NCI-H345 (cell line): Measurements from ENCODE around the gene CDYL.

Experiments
- DNase-seq: peaks from one replicate; lab custom pipeline; 2025; lab: John Stamatoyannopoulos, UW

The CDYL gene

DNA sequence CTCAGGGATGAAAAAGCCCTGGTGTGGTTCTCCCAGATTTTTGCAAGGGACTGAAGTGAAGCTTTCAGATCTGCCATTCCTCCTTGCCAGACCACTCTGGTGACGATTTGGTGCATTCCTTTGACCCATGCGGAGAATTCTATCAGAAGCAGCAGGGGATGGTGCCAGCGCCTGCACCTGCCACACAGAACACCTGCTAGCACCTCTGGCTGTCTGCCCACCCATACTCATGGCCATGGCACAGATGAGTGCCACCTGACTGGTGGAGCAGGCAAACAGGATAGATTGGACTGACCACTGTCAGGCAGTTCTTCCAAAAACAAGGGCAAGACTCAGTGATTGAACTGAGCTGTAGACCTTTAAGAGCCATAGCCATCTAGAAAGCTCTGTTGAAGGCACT, 107.1 kb downstream of the CDYL start:
- DNase-seq = peak; percentile 9

DNA sequence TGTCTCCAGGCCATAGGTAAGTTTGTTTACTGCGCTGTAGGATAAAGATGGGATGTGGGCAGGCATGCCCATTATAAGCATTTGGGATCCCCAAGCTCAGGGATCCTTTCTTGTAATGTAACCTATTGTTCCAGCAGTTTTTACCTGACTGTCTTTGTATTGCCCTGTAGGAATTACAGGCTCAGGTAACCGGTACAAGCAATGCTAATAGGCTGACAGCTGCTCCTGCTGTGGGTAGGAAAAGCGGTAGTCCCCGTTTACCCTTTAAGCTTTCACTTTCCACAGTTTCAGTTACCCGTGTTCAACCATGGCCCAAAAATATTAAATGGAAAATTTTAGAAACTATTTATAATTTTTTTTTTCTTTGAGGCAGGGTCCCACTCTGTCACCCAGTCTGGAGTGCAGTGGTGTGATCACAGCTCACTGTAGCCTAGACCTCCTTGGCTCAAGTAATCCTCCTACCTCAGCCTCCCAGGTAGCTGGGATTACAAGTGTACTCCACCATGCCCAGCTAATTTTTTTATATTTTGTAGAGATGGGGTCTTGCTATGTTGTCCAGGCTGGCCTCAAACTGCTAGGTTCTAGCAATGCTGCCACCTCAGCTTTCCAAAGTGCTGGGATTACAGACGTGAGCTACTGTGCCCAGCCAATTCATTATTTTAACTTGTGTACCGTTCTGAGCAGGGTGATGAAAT, 108.6 kb downstream of the CDYL start:
- DNase-seq = no peak

DNA sequence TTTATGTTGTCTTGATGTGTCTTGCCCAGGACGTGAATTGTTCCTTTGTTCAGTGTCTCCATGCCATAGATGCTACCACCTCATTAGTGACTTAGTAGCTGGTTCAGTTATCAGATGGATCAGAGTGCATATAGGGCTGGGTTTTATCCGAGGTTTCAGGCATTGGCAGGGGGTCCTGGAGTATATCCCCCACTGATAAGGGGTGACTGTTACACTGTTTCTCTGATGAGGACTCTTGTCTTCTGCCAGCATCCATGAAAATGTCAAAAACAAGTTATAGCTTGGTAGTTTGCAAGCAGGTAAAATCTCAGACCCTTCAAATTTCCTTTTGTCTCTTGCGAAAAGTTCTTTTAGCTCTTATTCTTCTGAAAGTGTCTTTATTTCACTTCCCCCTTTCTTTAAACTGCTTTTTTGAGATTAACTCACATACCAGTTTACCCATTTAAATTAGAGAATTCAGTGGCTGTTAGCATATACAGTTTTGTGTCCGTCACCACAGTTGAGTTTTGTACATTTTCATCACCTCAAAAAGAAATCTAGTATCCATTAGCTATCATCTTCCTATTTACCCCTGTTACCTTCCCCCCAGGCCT, 109.2 kb downstream of the CDYL start:
- no peak for DNase-seq

DNA sequence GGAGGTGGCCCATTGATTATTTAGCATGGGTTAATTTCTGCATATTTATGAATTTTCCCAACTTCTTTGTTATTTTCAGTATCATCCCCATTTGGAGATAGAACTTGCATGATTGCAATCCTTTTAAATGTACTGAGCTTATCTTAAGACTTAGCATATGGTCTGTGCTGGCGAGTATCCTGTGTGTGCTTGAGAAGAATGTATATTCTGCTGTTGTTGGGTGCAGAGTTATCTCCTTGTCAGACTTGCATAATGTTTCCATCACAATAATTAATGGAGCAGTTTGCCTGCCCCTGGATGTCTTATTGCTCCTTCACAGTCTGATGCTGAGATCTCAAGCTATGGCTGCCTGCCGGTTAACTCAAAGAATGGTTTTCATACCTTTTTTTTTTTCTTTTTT, 112.6 kb downstream of the CDYL start:
- no peak for DNase-seq

DNA sequence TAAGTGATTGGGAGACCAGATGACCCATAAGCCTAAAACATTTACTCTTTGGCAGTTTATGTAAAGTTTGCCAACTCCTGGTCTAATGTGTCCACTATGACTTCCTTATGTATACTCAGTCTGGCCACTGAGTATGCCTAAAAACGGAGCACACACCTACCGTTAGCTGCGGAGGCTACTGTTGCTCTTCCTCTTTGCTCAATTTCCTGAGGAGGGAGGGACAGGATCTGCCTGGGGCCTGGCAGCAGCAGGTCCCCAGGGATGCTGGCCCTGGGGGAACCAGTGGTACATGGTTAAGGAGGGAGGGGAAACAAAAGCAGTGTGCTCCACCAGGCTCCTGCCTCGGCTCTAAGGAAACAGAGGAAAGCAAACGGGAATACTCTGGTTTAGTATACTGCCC, 113.5 kb downstream of the CDYL start:
- DNase-seq = no peak

DNA sequence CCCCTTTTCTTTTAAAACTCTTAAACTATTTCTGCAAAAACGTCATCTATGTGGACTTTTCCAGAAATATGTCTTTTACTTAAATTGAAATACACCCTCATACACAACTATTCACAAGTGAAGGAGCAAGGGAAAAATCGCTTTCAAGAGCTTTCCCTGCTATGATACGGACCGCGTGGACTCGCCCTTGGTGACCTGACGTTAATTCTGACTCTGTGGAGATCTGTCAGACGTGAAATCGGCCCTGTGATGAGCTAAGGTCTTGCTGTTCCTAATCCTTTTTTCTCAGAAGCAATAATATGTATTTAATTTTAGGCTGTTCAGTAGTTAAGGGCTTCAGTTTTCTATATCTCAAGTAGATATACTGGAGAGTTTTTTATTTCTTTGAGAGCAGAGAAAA, 114.0 kb downstream of the CDYL start:
- no peak for DNase-seq

DNA sequence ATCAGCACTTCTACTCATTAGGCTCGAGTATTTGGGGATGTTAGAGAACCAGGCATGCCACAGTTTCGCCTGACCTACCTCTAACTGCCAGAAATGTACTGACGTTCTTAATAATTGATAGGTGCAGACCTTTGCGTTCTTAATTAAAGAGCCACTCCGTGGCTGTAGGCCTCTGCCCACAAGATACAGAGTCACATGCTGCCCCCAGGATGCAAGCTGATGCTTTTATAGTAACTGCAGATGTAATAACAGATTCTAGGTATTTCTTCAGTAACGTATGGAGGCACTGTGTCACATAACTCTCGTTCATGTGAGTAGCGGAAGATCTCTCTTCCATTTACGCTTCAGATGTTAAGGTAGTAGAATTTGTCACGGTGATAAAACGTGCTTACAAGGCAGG, 114.4 kb downstream of the CDYL start:
- no peak for DNase-seq

DNA sequence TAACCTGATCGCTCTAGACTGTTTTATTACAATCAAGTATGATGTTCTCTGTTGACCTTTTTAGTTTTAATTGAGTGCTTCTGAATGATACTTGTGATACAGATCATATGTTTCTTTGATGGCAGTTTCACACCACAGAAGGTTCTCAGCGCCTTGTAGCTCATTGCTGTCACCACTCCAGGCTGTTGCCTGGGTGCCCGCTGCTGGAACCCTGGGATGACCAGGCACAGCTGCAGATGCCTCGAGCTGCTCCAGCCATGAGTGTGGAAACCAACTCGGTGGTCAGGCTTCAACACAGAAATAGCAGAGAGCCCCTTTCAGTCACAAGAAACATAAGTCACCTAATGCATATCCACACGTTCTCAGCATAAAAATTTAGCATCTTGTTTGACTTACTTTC, 114.9 kb downstream of the CDYL start:
- DNase-seq = no peak

DNA sequence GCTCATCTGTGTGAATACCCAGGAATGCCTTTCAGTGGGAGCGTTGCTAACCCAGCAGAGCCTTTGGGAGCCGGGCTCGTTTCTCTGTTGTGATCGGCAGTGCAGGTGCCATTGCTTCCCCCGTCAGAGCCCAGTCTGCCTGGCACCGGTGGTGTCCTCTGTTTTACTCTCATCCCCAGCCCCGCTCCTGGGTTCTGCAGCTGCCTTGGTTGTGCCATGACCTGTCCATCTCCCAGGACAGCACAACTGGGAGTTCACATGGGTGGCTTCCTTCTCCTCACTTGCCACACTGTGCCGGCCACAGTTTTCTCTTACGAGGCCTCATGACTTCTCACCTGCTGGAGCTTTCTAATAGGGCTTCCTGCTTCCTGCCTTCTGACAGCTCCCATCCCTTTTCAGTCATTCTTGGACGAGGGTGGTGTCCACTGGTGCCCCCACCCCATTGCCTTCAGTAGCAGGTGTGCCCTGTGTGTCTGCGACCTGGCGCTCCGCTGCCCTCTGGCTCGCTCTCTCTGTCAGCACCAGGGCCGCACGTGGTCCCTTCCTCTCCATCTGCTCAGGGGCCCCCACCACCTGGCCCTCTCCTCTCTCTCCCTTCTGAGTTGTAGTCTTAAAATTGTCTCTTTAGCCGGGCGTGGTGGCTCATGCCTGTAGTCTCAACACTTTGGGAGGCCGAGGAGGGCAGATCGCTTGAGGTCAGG, 116.7 kb downstream of the CDYL start:
- no peak for DNase-seq

DNA sequence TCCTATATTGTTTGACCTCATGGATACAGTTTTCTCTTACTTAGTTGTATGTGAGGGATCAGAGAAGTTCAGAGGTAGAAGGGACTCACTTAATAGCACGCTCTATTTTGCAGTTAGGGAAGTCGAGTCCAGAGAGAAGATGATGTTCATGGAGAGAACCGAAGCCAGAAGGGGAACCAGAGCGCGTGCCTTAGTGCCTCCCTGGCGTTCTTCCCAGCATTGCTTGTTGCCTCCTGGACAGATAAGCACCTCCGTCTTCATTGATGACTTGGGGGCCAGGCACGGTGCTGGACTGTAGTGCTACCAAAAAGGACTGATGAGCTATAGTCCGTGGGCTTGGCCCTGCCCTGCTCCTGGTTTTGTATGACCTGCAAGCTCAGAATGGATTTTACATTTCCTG, 117.8 kb downstream of the CDYL start:
- DNase-seq = no peak

DNA sequence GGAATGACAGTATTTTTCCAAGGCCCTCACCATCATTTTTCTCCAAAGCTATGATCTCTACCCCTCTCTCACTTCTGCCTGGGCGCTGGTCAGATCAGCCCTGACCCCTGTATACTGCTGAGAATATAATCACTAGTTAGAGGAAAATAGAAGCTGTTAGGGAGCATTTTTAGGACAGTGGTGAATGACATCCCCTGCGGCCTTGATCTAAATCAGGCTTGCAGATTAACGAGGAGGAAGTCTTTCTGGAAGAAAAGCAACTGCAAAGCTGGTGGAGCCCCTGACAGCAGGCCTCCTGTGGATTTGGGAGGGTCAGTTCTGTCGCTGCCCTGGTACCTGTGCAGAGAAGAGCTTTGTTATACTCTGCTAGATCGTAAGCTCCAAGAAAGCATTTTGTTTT, 119.8 kb downstream of the CDYL start:
- no peak for DNase-seq

DNA sequence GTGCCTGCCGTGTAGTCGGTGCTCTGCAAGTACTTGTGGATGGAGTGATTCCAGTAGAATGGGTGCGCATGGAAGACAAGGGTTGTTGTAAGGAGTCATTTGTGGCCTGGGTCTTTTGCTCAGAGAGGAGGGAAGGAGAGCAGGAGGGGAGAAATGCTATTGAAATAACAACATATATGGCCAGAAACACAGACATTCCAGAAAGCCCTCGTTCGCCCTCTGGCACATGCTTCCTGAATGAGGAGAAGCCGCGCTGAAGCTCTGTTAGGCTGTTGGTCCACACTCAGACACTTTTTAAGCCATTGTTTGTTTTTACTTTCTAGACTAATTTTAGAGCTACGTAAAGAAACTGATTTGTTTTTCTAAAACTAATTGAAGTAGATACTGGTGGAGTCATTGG, 120.2 kb downstream of the CDYL start:
- DNase-seq = no peak

DNA sequence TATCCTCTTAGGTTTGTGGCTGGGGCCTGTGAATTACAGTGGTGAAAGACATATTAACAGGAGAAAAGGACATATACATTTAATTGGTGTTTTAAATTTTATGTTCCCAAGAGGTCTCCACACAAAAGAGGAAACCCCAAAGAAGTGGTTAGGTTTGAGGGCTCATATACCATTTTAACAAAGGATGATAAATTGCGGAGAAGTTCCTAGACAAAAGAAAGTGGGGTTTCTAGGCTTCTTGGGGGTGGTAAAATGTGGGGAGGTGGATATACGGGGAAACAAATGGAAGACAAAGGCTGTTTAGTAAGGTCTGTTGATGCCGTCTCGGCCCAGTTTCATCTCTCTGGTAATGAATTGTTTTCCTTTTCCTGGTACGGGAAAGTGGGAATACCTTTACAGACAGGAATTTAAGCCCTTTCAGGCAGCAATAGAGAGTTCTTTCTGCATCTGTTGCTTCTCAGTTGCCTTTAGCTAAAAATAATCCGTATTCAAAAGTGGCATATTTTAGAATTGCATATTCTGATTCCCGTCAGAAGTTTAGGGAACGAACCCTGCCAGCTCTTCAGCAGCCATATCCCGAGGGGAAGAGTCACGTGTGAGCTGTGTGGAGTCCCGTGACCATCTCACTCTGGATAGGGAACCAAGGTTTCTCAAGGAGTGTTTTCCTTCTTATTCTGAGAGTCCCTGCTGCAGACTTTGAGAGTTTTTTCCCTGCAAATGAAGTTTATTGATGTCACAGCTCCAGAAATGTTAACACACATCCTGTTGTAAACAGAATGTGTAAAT, 123.2 kb downstream of the CDYL start:
- no peak for DNase-seq

DNA sequence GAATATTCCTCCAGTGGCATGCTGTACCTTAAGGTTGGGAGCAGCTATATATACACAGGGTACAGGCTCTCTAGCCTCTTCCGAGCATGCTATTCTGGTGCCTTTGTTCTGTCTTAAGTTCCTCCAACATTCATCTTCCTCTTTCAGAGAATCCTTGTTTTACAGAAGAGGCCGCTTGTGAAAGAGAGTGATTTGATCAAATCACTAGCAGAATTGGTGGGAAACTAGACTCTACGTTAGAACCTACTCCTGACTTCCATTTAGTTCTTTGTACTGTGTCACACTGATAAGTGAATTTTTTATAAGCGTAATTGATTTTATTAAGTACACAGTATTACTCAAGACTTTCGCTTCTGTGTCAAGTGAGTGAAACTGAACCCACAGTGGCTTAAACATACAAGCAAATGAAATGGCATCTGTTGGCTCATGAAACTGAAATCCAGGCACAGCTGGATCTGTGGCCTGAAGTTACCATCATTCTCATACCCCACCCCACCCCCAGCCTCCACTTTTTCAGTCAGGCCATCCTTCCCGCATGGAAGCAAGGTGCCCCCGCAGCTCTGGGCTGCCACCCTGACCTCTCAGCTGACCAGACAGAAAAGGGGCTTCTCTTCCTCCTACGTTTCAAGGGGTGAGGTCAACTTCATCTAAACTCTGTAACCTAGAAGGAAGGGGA, 125.3 kb downstream of the CDYL start:
- DNase-seq = no peak

DNA sequence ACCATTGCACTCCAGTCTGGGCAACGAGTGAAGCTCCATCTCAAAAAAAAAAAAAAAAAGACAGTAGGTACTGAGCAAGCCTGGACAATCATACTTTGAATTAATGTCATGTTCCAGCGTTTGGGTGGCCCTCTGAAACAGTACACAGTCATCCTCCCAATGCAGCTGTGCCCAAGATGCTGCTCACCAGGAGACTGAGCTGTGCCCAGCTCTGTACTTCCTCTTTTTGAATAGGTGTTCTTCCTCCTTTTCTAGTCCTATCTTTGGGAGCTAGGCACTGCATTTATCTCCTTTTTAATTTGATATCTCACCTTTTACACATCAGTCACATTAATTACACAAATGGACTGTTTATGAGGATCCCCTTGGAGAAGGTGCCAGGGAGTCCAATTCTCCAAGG, 126.2 kb downstream of the CDYL start:
- no peak for DNase-seq

DNA sequence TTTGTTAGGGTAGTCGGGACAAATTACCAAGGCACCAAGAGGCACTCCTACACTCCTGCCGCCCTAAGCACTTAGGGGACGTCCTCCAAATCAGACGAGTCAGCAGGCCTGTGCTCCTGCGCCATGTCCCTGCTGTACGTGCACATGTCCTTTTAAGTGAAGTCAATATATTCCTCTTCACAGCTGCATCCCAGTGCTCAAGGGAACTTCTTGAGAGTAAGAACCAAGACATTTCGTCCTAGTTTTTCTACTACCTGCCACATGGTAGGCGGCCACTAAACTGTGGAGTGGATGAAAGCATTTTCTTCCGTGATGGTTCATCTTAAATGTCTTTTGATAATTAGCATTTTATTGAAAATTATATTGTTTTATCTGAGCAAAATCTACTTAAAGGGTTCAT, 126.9 kb downstream of the CDYL start:
- no peak for DNase-seq

DNA sequence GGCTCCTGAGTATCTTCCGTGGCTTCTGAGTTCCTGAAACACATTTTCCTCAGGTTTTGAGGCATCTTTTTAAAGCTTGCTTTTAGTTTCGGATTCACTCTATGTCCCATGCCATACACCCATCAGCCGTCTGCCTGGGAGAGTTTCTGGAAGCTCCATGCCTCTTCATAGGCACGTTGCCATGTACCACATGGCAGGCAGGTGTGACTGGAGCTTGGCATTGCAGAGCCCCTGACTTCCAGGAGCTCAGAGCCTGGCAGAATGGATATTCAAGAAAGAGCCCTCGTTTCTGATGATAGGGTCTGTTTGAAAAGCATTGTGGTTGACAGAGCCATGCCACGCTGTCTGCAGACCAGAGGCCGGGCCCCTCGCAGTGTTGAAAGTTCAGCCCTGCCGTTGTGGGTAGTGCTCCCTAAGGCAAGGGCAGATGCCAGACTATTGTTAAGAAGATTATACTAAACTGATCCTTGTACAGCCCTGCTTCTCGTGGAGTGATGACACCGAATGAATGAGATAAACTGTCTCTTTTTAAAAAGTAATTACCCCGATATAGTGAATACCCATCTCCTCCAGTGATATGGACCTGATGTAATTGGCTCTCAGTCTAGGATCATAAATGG, 127.7 kb downstream of the CDYL start:
- no peak for DNase-seq

DNA sequence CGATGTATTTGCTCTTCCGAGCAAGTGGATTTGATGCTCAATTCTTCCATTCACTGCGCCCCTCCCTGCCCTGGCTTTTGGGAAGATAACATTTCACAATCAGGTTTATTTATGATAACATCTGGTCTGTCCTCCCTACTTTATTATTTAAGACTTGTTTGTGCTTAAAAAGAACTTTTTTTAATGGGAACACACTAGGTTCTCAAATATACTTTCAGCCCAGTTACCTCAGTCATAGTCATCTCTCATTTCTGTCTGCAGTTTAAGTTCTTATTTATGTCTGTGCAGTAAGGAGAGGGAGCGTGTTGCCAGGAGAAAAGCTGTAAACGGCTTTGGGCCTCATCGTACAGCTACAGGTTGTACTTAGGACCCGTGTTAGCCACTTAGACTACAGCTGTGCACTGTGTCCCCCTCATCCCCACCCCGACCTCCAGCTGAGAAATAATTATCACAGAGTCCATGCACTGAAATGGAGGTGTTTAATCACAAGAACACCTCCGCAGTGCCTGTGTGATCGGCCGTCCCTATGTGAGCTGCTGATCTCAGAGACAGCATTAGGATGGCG, 128.3 kb downstream of the CDYL start:
- DNase-seq = no peak

DNA sequence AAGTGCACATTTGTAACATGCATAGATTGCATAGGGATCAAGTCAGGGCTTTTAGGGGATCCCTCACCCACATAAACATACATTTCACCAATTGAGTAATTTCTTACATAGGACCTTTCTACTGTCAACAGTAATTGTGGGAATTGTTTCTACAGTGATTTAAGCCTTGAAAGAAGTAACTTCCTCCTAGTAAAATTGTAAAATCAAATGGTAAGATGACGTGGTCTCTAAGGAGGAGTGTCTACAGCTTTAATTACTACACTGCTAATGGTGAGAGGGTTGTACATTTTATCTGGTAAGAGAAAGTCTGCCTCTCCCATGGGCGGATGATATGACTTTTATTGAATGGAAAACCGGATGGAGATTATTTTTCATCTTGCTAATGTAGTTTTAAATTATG, 129.6 kb downstream of the CDYL start:
- no peak for DNase-seq

DNA sequence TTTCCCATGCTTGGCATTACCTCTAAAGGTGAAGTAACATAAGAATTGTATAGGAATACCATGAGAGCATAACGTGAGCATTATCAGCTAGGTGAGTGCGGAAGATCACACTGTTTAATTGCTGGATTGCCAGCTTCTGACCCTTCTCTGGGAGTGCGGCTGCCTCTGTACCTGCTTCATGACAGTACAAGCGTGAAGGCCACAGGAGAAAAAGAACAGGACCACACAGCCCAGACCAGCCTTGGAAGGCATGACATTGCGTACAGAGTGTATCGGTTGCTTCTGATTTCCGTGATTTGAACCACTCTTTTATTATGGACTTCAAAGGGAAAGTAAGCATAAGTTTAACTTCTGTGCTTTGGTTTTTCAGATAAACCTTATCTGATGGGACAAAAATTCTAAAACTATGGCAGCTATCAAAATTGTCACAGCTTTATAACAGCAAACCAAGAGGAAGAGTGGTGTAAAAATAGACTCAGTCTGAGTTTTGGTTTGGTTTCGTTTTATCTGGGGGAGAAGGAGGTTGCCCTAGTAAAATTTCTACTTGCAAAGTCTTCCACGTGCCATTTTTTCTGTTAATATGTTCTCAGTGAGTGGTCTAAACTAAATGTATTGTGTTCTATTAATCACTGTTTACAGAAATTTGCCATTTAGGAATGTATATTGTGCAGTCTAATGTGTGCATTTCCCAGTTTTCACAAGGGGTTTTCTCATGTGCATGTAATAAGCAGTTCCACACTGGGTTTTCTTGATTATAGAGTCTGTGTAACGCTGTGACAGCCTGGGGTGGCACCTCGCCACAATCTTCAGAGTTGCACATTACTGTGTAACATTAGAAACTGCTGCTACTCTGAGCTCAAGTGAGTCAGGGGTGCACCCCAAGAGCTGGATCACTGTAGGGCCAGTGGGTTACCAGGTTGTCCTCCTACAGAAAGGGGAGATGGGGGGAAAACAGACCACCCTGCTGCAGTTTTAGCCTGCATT, 130.4 kb downstream of the CDYL start:
- no peak for DNase-seq
